GM12875 (cell line): Measurements from ENCODE around the gene AHNAK2.
"Not testable (repeated sequence)": the region's sequence is repeated elsewhere in the genome, so short reads cannot be mapped to it uniquely, and the experiment has no call there.

Experiments used
- H3K4me3 ChIP-seq: one replicate; pipeline ENCODE4 v1.5.1; 2011; ENCODE audit warnings: low read depth, low read length, control low read depth
- CTCF ChIP-seq: IDR thresholded peaks from 2 replicates; pipeline ENCODE4 v1.5.1; 2011; ENCODE audit warnings: low read depth, mild to moderate bottlenecking, control low read depth, inconsistent platforms, low read length, moderate library complexity, borderline replicate concordance; ENCODE audit not compliant: insufficient read depth

Gene AHNAK2

GRCh38 chr14:104953097-104953496, 25.1 kb downstream of the AHNAK2 start:
- H3K4me3 ChIP-seq, result no peak overlapping the region
- no peak for TF ChIP-seq CTCF

DNA sequence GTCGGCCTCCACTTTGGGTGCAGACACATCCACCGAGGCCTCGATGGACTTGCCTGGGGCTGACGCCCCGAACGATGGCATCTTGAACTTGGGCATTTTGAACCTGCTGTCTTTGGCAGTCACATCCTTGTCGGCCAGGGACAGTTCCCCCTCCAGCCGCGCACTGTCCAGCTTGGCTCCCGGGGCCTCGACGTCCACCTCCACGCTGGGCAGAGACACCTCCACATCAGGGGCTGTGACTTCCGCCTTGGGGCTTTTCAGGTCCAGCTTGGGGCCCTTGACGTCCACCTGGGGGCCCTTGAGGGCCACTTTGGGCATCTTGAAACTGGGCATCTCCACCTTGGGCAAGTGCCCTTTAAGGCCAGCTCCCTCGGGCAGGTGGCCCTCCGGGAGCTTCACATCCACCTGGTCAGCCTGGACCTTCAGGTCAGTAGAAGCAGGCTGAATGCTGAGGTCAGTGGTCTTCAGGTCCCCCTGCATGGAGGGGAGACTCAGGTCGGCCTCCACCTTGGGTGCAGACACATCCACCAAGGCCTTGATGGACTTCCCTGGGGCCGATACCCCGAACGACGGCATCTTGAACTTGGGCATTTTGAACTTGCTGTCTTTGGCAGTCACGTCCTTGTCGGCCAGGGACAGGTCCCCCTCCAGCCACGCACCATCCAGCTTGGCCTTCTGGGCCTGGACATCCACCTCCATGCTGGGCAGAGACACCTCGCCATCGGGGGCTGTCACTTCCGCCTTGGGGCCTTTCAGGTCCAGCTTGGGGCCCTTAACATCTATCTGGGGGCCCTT, 26.1 kb downstream of the AHNAK2 start:
- not testable (repeated sequence) for H3K4me3 ChIP-seq

- H3K4me3 ChIP-seq, result not testable (repeated sequence)
These were observed 27.5 kb downstream of the AHNAK2 start for GRCh38 chr14:104950701-104951100.

- no peak for TF ChIP-seq CTCF
- no peak overlapping the region for H3K4me3 ChIP-seq
These were observed 28.2 kb downstream of the AHNAK2 start for GRCh38 chr14:104950021-104950420.

DNA sequence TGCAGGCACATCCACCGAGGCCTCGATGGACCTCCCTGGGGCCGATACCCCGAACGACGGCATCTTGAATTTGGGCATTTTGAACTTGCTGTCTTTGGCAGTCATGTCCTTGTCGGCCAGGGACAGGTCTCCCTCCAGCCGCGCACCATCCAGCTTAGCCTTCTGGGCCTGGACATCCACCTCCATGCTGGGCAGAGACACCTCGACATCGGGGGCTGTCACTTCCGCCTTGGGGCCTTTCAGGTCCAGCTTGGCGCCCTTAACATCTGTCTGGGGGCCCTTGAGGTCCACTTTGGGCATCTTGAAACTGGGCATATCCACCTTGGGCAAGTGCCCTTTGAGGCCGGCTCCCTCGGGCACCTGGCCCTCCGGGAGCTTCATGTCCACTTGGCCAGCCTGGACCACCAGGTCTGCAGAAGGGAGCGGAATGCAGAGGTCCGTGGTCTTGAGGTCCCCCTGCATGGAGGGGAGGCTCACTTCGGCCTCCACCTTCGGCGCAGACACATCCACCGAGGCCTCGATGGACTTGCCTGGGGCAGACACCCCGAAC, 28.7 kb downstream of the AHNAK2 start:
- H3K4me3 ChIP-seq, result not testable (repeated sequence)

DNA sequence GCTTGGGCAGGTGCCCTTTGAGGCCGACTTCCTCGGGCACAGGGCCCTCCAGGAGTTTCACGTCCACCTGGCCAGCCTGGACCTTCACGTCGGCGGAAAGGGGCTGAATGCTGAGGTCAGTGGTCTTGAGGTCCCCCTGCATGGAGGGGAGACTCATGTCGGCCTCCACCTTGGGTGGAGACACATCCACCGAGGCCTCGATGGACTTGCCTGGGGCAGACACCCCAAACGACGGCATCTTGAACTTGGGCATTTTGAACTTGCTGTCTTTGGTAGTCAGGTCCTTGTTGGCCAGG, 29.5 kb downstream of the AHNAK2 start:
- no peak for TF ChIP-seq CTCF
- H3K4me3 ChIP-seq, result no peak overlapping the region

- not testable (repeated sequence) for H3K4me3 ChIP-seq
These were observed 30.1 kb downstream of the AHNAK2 start for GRCh38 chr14:104947881-104948735.

GRCh38 chr14:104947201-104947600, 31.0 kb downstream of the AHNAK2 start:
- not testable (repeated sequence) for H3K4me3 ChIP-seq

DNA sequence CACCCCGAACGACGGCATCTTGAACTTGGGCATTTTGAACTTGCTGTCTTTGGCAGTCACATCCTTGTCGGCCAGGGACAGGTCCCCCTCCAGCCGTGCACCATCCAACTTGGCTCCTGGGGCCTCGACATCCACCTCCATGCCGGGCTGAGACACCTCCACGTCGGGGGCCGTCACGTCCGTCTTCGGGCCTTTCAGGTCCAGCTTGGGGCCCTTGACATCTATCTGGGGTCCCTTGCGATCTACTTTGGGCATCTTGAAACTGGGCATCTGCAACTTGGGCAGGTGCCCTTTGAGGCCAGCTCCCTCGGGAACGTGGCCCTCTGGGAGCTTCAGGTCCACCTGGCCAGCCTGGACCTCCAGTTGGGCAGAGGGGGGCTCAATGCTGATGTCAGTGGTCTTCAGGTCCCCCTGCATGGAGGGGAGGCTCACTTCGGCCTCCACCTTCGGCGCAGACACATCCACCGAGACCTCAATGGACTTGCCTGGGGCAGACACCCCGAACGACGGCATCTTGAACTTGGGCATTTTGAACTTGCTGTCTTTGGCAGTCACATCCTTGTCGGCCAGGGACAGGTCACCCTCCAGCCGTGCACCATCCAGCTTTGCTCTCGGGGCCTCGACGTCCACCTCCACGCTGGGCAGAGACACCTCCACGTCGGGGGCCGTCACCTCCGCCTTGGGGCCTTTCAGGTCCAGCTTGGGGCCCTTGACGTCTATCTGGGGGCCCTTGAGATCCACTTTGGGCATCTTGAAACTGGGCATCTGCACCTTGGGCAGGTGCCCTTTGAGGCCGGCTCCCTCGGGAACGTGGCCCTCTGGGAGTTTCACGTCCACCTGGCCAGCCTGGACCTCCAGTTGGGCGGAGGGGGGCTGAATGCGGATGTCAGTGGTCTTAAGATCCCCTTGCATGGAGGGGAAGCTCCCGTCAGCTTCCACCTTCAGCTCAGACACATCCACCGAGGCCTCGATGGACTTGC, 31.9 kb downstream of the AHNAK2 start:
- H3K4me3 ChIP-seq, result not testable (repeated sequence)

GRCh38 chr14:104945266-104945665, 32.9 kb downstream of the AHNAK2 start:
- not testable (repeated sequence) for H3K4me3 ChIP-seq

- H3K4me3 ChIP-seq, result not testable (repeated sequence)
These were observed 33.6 kb downstream of the AHNAK2 start for GRCh38 chr14:104944436-104945205.

DNA sequence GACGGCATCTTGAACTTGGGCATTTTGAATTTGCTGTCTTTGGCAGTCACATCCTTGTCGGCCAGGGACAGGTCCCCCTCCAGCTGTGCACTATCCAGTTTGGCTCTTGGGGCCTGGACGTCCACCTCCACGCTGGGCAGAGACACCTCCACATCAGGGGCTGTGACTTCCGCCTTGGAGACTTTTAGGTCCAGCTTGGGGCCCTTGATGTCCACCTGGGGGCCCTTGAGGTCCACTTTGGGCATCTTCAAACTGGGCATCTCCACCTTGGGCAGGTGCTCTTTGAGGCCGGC, 34.2 kb downstream of the AHNAK2 start:
- not testable (repeated sequence) for H3K4me3 ChIP-seq

DNA sequence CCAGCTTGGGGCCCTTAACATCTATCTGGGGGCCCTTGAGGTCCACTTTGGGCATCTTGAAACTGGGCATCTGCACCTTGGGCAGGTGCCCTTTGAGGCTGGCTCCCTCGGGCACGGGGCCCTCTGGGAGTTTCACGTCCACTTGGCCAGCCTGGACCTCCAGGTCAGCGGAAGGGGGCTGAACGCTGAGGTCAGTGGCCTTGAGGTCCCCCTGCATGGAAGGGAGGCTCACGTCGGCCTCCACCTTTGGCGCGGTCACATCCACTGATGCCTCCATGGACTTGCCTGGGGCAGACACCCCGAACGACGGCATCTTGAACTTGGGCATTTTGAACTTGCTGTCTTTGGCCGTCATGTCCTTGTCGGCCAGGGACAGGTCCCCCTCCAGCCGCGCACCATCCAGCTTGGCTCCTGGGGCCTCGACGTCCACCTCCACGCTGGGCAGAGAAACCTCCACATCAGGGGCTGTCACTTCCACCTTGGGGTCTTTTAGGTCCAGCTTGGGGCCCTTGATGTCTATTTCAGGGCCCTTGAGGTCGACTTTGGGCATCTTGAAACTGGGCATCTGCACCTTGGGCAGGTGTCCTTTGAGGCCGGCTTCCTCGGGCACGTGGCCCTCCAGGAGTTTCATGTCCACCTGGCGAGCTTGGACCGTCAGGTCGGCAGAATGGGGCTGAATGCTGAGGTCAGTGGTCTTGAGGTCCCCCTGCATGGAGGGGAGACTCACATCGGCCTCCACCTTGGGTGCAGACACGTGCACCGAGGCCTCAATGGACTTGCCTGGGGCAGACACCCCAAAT, 34.8 kb downstream of the AHNAK2 start:
- not testable (repeated sequence) for H3K4me3 ChIP-seq
